HepG2 (cell line): ENCODE data around the gene YIF1A. TPM values are rescaled to one million over a fixed set of nuclear protein-coding genes. Genes with fewer than 3 reads are reported as not detected.

ENCODE experiments used
- BRCA1 ChIP-seq: sonication (generic); formaldehyde crosslinking; IDR thresholded peaks from 2 replicates; pipeline ENCODE4 v1.4.0; 2020; ENCODE audit warnings: missing genetic modification reagents
- DNMT1 ChIP-seq: sonication (generic); formaldehyde crosslinking; IDR thresholded peaks from 2 replicates; pipeline ENCODE4 v1.5.1; 2020; ENCODE audit warnings: mild to moderate bottlenecking, missing genetic modification reagents
- JARID2 ChIP-seq: sonication (generic); formaldehyde crosslinking; IDR thresholded peaks from 2 replicates; pipeline ENCODE4 v1.8.1; 2023; ENCODE audit warnings: missing genetic modification reagents, inconsistent platforms; ENCODE audit not compliant: insufficient replicate concordance
- NBN ChIP-seq: fragments of 450-650 bp; conservative IDR thresholded peaks from 2 replicates; pipeline ENCODE4 v1.6.1; 2017
- NR3C1 ChIP-seq: sonication (generic); formaldehyde crosslinking; IDR thresholded peaks from 2 replicates; pipeline ENCODE4 v1.4.0; 2020; ENCODE audit warnings: missing genetic modification reagents
- SIN3B ChIP-seq: fragments of 150-350 bp; IDR thresholded peaks from 2 replicates; pipeline ENCODE4 v1.6.1; 2014; ENCODE audit warnings: low read length
- SP5 ChIP-seq: IDR thresholded peaks from 2 replicates; pipeline ENCODE4 v1.6.1; 2016; ENCODE audit warnings: low read depth, borderline replicate concordance
- ZBTB21 ChIP-seq: sonication (generic); formaldehyde crosslinking; IDR thresholded peaks from 2 replicates; pipeline ENCODE4 v1.4.0; 2020; ENCODE audit warnings: missing genetic modification reagents
- ZFY ChIP-seq: sonication (generic); formaldehyde crosslinking; IDR thresholded peaks from 2 replicates; pipeline ENCODE4 v1.4.0; 2020; ENCODE audit warnings: missing genetic modification reagents
- ZKSCAN1 ChIP-seq: fragments of 150-350 bp; IDR thresholded peaks from 2 replicates; pipeline ENCODE4 v1.6.1; 2014; ENCODE audit warnings: low read length
- ZNF296 ChIP-seq: sonication (generic); formaldehyde crosslinking; conservative IDR thresholded peaks from 2 replicates; pipeline ENCODE4 v1.5.0; 2020; ENCODE audit warnings: mild to moderate bottlenecking, missing genetic modification reagents
- ZNF33B ChIP-seq: sonication (generic); formaldehyde crosslinking; IDR thresholded peaks from 2 replicates; pipeline ENCODE4 v1.5.1; 2020; ENCODE audit warnings: mild to moderate bottlenecking, missing genetic modification reagents
- ZNF543 ChIP-seq: sonication (generic); formaldehyde crosslinking; IDR thresholded peaks from 2 replicates; pipeline ENCODE4 v1.4.0; 2020; ENCODE audit warnings: mild to moderate bottlenecking, missing genetic modification reagents
- ZNF724P ChIP-seq: sonication (generic); formaldehyde crosslinking; IDR thresholded peaks from 2 replicates; pipeline ENCODE4 v1.8.0; 2022; ENCODE audit warnings: missing genetic modification reagents, borderline replicate concordance
- polyA plus RNA-seq, 8 experiments: library from polyadenylated mRNA; depleted of rRNA in 3 of 8; stranded (reverse) in 7 of 8; unstranded in 1 of 8; fragments of >200 nt; fragmentation: Illumina TruSeq in 4 of 8; extraction: Trizol in 4 of 8; gene quantifications; 2 replicates each; pipeline versions ENCODE4 v1.2.1 to v1.2.3, GENCODE V29; 2011 to 2016; ENCODE audit warnings: low read depth in 4 of 8, missing spikeins in 1 of 8, mixed read lengths in 1 of 8; ENCODE audit not compliant: insufficient read depth in 1 of 8
- total RNA-seq, 5 experiments: library from RNA; depleted of rRNA; stranded (reverse); fragments of >200 nt; fragmentation: Illumina TruSeq; extraction: Trizol; gene quantifications; 2 replicates each; pipeline ENCODE4 v1.2.3, GENCODE V29; 2016; ENCODE audit warnings: low read depth in 1 of 5
- TF ChIP-seq, protein P1 (sequence below): sonication (generic); formaldehyde crosslinking; IDR thresholded peaks from 2 replicates; pipeline ENCODE4 v1.4.0; 2020; ENCODE audit warnings: missing genetic modification reagents
- TF ChIP-seq, protein P2 (sequence below): sonication (generic); formaldehyde crosslinking; IDR thresholded peaks from 2 replicates; pipeline ENCODE4 v1.4.0; 2020; ENCODE audit warnings: missing genetic modification reagents, borderline replicate concordance
- TF ChIP-seq, protein P3 (sequence below): sonication (generic); formaldehyde crosslinking; IDR thresholded peaks from one replicate; pipeline ENCODE4 v1.5.1; 2020; ENCODE audit warnings: mild to moderate bottlenecking, missing genetic modification reagents; ENCODE audit errors: not compliant biosample characterization
- TF ChIP-seq, protein P4 (sequence below): sonication (generic); formaldehyde crosslinking; IDR thresholded peaks from 2 replicates; pipeline ENCODE4 v1.5.0; 2020; ENCODE audit warnings: missing genetic modification reagents

YIF1A gene
- total and polyA plus RNA-seq, 2 of the 13 experiments (the other 11 are each of a cell fraction or from before 2014, with no cell fraction given): 133 to 145 TPM

DNA sequence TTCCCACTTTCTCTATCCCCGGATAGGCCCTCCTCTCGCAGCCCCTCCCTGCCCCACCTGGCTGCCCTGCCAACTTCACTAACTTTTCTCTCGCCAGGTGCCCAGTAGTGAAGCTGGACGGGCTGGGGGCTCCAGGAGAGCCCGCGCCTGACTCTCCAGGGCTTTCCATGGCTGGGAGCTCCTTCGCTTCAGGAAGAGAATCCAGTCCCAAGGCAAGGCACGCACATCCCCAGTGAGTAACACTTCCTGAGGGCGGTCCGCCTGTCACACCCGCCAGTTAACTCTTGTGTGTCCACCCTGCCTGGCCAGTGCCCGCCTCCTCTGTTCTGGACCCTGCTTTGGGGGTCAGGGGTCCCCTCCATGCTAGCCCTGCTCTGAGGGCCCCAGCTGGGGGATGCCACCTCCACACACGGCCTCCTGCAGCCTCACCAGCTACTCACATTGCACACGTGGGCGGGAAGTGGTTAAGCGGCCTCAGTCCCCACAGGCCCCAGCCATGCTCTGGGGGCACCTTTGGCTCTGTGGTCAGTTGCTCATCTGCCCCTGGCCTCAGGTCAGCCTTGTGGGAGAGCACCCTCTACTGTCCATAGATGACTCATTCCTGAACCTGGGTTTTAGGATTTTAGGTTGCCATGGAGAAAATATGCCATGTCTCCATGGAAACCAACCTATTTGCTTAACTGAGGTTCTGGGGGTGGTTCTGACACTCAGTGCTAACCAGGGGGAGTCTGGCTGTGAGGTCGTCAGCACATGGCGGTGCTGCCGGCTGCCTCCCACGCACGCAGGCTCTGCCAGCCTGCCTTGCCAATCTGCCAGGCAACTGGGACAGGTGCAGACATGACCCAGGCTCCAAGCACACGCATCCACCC lies 47.5 kb upstream of the YIF1A start, which contains the start of gene RIN1 (continued):
- no peak for TF ChIP-seq ZNF543 (CRISPR knock-in tag)
- TF ChIP-seq, protein P1, sequence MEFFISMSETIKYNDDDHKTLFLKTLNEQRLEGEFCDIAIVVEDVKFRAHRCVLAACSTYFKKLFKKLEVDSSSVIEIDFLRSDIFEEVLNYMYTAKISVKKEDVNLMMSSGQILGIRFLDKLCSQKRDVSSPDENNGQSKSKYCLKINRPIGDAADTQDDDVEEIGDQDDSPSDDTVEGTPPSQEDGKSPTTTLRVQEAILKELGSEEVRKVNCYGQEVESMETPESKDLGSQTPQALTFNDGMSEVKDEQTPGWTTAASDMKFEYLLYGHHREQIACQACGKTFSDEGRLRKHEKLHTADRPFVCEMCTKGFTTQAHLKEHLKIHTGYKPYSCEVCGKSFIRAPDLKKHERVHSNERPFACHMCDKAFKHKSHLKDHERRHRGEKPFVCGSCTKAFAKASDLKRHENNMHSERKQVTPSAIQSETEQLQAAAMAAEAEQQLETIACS (CRISPR knock-in tag): no peak
- TF ChIP-seq ZKSCAN1: no peak
- TF ChIP-seq JARID2: no peak
- TF ChIP-seq ZNF724P: no peak
- peak; percentile 42; the same call in 1 of the 2 replicates for TF ChIP-seq SIN3B
- TF ChIP-seq ZNF33B (CRISPR knock-in tag): no peak; the same call in 1 of the 2 replicates
- no peak for TF ChIP-seq DNMT1 (CRISPR knock-in tag)
- TF ChIP-seq, protein P2, sequence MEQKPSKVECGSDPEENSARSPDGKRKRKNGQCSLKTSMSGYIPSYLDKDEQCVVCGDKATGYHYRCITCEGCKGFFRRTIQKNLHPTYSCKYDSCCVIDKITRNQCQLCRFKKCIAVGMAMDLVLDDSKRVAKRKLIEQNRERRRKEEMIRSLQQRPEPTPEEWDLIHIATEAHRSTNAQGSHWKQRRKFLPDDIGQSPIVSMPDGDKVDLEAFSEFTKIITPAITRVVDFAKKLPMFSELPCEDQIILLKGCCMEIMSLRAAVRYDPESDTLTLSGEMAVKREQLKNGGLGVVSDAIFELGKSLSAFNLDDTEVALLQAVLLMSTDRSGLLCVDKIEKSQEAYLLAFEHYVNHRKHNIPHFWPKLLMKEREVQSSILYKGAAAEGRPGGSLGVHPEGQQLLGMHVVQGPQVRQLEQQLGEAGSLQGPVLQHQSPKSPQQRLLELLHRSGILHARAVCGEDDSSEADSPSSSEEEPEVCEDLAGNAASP: peak; percentile 65; the same call in 1 of the 2 replicates
- TF ChIP-seq, protein P3, sequence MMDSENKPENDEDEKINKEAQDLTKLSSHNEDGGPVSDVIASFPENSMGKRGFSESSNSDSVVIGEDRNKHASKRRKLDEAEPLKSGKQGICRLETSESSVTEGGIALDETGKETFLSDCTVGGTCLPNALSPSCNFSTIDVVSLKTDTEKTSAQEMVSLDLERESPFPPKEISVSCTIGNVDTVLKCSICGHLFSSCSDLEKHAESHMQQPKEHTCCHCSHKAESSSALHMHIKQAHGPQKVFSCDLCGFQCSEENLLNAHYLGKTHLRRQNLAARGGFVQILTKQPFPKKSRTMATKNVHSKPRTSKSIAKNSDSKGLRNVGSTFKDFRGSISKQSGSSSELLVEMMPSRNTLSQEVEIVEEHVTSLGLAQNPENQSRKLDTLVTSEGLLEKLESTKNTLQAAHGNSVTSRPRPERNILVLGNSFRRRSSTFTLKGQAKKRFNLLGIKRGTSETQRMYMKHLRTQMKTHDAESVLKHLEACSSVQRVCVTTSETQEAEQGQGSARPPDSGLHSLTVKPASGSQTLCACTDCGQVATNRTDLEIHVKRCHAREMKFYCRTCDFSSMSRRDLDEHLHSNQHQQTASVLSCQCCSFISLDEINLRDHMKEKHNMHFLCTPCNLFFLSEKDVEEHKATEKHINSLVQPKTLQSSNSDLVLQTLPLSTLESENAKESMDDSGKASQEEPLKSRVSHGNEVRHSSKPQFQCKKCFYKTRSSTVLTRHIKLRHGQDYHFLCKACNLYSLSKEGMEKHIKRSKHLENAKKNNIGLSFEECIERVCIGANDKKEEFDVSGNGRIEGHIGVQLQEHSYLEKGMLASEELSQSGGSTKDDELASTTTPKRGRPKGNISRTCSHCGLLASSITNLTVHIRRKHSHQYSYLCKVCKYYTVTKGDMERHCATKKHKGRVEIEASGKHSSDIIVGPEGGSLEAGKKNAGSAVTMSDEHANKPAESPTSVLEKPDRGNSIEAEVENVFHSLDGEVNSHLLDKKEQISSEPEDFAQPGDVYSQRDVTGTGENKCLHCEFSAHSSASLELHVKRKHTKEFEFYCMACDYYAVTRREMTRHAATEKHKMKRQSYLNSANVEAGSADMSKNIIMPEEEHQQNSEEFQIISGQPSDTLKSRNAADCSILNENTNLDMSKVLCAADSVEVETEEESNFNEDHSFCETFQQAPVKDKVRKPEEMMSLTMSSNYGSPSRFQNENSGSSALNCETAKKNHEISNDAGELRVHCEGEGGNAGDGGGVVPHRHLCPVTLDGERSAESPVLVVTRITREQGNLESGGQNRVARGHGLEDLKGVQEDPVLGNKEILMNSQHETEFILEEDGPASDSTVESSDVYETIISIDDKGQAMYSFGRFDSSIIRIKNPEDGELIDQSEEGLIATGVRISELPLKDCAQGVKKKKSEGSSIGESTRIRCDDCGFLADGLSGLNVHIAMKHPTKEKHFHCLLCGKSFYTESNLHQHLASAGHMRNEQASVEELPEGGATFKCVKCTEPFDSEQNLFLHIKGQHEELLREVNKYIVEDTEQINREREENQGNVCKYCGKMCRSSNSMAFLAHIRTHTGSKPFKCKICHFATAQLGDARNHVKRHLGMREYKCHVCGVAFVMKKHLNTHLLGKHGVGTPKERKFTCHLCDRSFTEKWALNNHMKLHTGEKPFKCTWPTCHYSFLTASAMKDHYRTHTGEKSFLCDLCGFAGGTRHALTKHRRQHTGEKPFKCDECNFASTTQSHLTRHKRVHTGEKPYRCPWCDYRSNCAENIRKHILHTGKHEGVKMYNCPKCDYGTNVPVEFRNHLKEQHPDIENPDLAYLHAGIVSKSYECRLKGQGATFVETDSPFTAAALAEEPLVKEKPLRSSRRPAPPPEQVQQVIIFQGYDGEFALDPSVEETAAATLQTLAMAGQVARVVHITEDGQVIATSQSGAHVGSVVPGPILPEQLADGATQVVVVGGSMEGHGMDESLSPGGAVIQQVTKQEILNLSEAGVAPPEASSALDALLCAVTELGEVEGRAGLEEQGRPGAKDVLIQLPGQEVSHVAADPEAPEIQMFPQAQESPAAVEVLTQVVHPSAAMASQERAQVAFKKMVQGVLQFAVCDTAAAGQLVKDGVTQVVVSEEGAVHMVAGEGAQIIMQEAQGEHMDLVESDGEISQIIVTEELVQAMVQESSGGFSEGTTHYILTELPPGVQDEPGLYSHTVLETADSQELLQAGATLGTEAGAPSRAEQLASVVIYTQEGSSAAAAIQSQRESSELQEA (CRISPR knock-in tag): no peak
- TF ChIP-seq ZFY (CRISPR knock-in tag): peak; percentile 61
- TF ChIP-seq, protein P4, sequence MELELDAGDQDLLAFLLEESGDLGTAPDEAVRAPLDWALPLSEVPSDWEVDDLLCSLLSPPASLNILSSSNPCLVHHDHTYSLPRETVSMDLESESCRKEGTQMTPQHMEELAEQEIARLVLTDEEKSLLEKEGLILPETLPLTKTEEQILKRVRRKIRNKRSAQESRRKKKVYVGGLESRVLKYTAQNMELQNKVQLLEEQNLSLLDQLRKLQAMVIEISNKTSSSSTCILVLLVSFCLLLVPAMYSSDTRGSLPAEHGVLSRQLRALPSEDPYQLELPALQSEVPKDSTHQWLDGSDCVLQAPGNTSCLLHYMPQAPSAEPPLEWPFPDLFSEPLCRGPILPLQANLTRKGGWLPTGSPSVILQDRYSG: no peak
- peak; percentile 50; the same call in 1 of the 2 replicates for TF ChIP-seq BRCA1
- TF ChIP-seq SP5 (CRISPR knock-in tag): peak; percentile 93
- peak; percentile 96 for TF ChIP-seq ZNF296 (CRISPR knock-in tag)
- TF ChIP-seq ZBTB21 (CRISPR knock-in tag): no peak
- no peak for TF ChIP-seq NR3C1 (CRISPR knock-in tag)
- TF ChIP-seq NBN: no peak
